ENCODE data around the gene SALL4. TPM values are rescaled to one million over a fixed set of nuclear protein-coding genes. Genes with fewer than 3 reads are reported as not detected.

Gene SALL4
- total RNA-seq = 1 to 10 TPM; 6.2 to 9.3 TPM

GRCh38 chr20:51802170-51802751 is at the start of gene SALL4:
Gene SALL4, minus strand, starts transcription at chr20:51802521. Its CDS starts 113 bp downstream, at chr20:51802408.

GRCh38 chr20:51767867-51768758 is 34.2 kb downstream of the SALL4 start, which contains the start of gene ATP9A:
Gene ATP9A, minus strand, starts transcription at chr20:51768390. Its CDS starts 21 bp downstream, at chr20:51768369.

Other genes starting within 250 kb of the SALL4 start
- 1 to 10 TPM; 8.9 to 9.7 TPM for gene ATP9A, start 34.1 kb downstream of the SALL4 start, total RNA-seq